ENCODE data around the gene ZBTB43.

- TF ChIP-seq EZH2 (IDR thresholded peaks at IDR 0.05) = no peak
- no peak for TF ChIP-seq POLR2AphosphoS5 (IDR thresholded peaks at IDR 0.05; ENCODE audit: borderline replicate concordance, low read depth, low read length)
- TF ChIP-seq FOXP2 (optimal IDR thresholded peaks at IDR 0.05; ENCODE audit: control extremely low read depth, extremely low read length, insufficient read depth) = no peak
Measured at GRCh38 chr9:126834672-126835071, 29.8 kb downstream of the ZBTB43 start.
